Measurements from ENCODE around the gene BMP10.

The BMP10 gene

DNA sequence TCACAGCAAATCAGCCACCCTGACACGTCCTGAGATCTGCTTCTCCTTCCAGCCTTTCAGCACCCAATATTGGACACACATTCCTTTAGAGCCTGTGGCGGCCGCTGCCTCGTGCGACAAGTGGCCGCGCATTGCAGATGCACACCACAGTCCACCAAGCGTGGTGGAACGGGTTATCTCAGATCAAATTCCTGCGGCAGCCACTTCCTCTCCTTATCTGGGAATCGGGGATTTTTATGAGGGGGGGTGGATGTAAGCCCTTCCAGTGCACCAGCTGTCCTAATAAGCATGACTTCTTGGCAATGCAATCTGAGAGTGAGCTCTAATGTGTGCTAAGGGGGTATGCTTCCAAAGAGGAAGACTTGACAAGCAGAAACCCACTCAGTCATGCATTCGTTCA, 18.3 kb upstream of the BMP10 start:
- no peak for DNase-seq

DNA sequence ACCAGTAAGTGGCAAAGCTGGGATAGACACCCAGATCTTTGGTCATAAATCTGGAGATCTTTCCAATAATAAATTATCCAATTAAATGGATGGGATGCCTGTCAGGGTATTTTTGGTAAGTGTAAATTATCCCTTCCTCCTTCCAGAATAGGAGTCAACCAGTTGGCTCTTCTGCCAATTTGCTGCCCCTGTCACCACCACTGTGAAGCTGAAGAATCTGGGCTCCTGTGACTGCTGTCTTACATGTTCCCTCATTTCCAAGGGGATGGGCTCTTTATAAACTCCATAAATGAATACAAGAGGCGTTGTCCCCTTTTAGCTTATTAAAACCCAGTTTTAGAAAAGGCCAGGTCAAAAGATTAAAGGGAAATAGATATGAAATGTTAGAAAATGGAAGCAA, 17.8 kb upstream of the BMP10 start:
- DNase-seq, result no peak

DNA sequence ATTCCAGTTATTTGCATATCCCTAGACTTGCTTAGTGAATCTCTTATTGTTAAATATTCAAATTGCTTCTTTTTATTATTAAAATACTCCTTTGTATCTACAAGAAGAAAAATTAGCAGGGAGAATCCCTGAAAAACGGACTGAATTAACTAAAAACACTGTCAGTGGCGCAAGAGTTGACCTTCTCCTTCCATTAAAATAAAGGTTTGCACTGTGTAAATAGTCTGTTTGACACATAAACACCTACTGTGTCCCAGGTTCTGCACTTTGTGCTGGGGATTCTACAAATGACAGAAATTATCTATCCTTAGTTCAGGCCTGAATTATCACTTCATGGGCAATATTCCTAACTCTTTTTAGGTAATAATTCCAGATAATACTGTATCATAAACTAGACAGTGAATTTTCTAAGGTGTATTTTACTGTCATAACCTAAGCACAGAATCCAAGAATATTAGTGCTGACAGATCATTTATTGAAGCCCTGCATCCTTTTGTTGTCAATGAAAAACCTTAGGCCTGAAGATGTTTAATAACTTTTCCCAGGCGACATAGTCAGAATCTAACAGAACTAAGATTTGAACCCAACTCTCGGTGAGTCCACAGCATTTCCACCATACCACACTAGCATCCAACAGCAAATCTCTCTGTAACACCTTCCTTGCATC, 17.0 kb upstream of the BMP10 start:
- DNase-seq, result no peak

DNA sequence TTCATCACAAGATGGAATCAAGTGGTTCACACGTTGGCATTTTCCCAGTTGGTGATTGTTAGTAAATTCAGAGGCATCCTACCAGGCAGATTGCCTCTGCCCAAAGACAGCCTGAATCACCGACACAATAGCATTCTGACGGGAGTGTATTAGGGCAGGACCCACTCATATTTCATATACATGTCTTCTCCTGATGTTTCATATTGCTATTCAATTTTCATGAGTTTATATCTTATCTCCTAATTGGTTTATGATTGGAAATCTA, 14.5 kb upstream of the BMP10 start:
- no peak for DNase-seq

DNA sequence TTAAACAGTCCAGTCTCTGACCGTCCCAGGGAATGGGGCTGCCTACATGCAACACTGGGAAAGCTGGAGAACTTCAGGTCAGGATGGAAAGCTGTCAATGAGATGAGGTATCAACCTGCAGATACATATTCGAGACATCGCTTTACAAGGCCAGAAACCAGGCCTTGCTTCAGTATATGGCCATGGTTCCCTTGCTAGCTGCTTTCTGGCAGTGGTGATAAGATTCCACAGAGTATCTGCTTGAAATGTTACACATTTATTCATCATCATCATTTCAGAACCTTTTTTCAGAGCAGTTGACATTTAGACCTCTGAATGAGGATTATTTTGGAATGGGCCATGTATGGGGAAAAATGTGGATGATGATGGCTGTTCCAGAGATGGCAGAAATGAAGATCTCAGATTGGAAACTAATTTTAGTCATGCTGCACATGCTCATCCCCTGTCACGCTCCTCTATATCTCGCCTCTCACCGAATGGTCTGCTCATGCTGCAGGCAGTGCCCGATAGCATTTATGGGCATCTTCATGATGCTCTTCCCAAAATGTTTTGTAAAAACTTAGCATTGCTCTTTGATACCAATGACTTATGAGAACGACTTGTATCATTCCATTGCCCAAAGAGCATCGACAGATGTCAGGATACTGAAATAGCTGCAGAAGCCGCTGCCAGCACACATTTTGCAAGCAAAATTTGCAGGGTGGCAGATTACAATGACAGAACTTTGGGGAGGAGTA, 14.0 kb upstream of the BMP10 start:
- no peak for DNase-seq

DNA sequence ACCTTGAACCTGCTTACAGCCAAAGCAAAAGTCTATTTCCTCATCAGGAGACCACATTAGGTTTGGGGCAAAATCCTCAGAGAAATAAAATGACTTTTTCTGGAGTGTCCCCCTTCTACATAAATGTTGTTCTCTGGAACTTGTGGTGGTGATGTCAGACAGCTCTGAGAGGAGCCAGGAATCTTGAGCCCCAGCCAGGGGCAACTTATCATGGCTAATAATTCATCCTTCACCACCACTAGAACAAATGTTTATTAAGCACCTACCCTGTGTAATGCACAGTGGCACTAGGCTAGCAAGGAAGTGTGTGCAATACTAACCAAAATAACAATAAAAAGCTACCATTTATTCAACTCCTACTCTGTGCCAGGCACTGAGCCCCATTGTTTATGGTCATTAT, 9.0 kb upstream of the BMP10 start:
- DNase-seq, result no peak

DNA sequence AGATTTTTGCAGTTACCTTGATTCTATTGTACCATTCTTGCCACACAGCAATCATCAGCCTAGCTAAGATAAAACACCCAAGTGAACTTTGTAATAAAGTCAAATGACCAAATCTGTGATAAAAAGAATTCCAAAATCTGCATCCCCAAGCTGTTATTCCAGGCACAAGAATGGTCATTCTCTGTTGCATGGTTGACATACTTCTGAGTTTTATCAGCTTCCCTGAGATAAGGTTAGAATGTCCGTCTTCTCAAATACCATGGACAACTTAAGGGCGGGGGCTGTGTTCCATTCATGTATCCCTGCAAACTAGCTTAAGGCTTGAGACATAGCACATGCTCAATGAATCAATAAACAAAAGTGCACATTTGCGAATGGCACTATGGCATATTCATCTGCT, 8.1 kb upstream of the BMP10 start:
- no peak for DNase-seq

DNA sequence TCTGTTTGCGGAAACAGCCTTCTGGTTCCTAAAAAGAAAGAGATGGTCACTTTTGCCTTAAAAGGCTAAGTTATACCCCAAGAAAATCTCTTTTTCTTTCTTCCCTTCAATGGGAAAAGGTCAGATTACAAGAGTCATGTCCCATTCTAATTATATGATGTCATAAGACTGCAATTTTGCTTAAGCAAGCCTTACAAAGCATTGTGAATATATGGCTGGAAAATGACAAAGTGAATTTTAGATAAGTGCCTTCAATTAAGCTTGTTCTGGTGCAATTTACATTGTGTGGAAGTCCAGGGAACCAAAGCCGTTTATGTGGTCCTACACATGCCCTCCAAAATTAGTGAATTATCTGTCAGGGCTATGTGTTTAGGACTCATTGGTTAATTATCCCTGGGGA, 7.6 kb upstream of the BMP10 start:
- DNase-seq, result no peak

DNA sequence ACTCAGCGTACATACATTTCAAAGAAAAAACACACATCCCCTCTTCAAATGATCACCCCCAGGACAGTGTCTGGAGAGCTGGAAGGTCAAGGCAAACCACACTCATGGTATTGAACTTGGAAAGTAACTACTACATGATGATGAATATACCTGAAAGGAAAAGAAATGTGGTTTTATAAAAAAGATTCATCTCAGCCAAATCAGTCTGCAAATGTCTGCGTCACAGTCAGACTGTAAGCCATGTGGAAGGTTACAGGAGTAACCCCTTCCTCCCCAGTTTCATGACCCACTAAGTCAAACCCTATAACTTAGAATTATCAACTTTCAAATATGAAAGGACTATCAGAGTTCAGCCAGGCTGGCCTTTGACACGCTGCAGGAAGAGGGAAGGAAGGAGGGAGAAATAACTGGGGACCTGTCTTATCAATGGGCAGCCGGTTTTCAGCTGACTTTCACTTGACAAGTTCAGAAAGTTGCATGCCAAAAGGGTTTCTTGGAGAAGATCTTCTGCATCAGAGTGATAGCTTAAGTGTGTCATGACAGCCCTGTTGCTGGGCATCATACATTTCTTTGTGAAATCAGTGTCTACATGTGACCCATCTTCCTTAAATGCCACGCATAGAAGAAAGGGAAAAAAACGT, 7.0 kb upstream of the BMP10 start:
- DNase-seq, result no peak

DNA sequence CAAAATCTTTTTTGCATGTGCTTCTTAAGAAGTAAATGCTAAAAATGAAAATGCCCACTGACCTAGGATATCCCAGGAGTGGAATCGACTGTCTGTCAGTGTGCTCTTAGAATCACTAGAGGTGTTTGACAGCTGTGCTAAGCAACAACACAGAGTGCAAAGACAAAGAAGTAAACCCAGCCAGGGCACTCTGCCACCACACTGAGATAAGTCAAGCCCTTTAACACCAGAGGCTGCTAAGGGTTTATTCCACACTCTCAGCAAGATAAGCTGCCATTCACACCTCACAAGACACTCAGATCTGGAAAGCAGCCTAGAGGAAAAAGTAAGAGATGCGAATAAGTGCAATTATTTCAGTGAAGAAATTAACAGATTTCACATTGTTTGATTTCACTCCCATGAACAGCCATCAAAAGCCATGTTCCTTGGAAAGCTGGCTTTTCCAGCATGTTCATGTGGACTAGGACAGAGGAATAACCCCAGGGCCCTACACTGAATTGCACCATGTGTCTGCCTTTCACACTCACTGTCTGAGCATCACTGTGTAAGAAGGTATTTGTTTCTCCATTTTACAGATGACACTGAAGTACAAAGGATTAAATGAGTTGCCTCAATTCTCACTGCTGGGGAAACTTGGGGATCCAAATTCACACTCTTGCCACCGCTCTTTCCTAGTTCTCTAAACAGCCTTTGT, 6.0 kb upstream of the BMP10 start:
- no peak for DNase-seq

DNA sequence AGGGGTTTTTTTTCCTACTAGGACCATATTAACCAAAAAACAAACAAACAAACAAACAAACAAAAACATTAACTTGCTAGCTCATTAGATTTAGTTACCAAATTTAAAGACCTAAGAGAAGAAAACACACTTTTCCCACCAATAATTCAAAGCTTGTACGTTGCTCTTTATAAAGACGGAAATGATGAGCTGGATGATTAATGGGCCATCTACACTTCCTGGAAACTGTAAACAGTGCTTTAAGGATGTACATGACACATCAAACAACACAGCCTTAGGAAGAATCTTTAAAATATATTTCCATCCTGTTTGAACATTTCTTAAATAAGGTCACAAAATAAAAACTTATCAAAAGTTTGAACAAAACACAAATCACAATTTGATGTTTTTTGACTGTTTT, 982 bp downstream of the BMP10 start:
- no peak for DNase-seq

DNA sequence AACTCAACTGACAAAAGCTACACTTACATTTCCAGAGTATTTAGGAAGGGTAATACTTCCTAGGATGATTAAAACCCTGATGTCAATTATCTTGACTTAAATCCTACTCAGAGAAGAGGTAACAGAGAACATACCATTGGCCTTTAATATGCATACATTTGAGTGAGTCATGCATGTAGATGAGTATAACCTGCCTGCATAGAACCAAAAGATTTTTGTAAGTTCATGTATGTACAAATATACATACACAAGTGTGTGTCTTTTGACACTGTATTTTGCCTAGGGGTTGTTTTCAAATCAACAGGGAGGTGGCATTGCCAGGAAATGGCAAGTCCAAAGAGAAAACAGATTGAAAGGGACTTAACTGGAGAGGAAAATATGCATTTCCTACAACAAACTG, 6.1 kb downstream of the BMP10 start:
- no peak for DNase-seq

DNA sequence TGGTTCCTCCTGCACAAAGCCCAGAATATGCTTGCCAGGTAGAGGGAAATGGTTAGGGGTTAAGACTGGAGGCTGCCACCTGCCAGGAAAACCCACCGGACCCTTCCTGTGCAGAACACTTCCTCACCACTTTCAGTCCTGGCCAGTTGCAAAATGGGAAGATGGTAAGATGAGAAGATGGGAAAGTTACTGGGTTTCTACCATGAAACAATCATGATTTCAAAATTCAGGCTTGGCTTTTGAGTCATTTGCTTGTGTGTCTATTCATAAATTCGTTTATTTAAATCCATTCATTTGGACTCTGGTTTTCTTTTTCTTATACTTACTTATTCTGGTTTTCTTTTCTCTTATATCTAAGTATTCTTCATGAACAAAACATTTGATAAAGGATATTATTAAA, 7.2 kb downstream of the BMP10 start:
- DNase-seq, result no peak

DNA sequence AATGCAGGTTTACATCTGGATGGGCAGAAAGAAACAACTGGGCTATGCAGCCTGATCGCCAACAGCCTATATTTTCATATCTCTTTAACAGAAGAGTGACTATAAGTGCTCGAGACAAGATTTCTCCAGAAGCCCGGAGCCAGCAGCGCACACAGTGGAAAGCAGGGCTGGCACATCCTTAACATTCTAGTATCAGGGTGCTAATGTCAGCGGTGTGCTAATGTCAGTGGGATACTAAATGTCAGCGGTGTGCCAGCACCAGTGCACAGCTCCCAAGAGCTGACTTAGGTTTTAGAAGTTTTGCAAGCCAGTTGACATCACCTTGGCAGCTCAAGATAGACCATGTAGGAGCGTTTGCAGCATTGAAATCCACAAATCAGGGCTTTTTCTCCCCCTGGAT, 8.3 kb downstream of the BMP10 start:
- DNase-seq, result no peak

DNA sequence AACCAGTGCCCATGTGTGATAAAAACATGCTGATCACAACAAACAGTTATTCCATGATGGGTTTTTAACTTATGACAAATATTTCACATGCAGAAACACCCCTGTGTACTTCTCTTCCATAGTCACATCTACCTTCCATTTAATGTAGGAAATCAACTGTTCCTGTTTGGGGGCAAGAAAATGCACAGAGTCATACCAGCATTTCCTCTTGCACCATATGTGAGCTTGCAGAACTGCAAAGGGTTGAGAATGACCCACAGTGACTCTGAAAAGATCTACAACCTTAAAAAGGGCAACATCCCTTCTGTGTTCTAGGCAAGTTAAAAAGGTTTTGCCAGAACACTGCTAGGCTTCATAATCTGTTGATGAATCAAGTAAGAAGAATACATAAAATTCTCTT, 9.9 kb downstream of the BMP10 start:
- no peak for DNase-seq

DNA sequence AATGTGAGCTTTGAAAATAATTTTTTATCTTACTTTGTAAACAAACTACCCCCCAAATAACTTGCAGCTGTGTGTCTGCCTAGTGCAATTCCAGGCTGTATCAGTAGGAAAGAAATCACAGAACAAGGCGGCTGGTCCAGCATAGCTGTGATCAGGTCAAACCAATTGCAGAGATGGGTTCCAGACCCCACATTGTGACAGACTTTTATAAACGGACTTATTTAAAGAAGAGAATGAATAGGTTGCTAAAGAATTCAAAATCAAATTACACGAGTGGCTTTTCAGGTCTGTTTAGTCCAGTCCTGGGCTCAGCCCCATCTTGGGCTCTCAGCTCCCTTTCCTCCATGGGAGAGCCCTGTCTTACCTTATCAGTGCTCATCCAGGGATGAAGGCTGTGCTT, 11.1 kb downstream of the BMP10 start:
- no peak for DNase-seq

DNA sequence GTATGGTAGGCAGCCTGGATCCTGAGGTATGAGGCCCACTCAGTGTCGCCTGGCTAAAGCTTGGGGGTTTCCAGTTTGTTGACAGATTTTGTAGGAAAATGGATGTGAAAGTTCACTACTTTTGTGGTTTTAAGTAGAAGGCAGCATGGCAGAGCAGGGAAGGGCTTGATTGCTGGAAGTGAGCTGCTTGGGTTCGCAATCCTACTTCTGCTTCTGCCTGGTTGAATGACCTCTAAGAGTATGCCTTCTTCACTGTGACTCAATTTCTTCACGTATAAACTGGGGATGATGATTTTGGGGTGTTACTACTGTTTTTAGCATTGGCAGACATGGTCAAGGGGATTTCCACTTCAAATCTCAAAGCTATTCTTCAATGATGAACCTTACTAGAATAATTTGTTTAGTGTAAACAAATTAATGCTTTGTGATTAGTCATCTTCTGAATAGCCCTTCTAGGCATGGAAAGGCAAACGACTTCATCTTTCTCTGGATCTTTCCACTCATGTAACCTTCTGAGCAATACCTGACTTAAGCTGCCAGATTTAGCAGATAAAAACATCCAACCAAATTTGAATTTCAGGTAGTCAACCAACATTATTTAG, 13.2 kb downstream of the BMP10 start:
- no peak for DNase-seq

DNA sequence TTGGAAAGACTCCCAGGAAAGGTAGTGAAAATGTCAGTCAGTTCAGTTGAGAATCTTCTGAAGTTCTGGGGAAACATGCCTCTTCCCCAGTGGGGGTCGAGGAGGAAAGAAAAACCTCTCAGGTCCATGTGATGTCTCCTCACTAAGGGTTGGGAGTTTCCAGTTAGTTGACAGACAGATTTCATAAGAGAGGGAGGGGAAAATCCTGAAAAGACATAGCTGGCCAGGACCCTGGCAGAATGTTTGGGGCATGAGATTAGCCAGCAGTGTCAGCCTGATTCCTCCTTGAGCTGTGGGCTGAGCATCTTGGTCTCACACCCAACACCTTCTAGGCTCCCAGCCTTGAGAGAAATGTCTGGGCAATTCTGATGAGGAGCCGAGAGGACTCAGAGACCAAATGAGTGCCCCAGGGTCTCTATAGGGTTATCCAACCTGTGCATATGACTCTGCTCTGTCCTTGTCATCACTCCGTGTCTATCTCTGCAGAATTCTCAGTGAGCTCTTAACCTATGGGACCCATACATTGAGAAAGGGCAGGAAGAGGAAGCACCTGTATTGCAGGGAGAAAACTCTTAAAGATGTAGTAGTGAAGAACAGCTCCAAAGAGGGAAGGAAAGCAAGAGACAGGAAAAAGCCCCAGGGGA, 13.9 kb downstream of the BMP10 start:
- no peak for DNase-seq

DNA sequence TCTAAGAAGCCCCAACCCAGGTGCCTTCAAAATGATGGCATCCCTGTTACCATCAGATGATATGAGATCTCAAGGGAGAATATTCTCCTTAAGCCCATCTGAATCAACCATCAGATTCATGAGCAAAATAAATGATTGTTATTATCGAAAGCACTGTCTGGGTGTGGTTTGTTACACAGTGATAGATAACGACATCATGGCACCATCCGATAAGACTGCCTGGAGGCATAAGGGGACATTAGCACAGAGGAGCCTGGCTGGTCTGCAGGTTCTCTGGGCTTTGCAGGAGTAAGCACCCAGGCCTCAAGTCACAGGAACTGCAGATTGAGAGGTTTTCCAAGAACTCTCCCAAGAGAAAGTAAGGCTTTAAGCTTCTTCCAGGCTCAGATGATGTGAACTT, 15.6 kb downstream of the BMP10 start:
- DNase-seq, result no peak

DNA sequence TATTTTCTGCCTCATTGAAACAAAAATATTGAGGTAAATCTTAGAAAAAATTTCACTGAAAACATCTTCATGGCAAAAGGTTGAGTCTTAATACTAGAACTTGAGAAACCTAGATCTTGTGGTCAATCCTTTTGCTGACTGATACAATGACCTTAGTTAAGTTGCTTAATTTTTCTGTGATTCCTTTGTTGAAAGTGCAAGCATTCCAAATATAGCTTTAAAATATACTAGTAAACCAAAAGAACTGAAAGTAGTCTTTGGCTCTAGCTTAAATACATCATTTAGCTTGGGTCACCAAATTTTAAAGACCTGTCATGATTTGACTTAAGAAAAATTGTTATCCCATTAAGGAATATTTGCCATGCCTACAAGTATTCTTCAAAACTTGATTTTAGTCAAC, 16.7 kb downstream of the BMP10 start:
- DNase-seq, result no peak

DNA sequence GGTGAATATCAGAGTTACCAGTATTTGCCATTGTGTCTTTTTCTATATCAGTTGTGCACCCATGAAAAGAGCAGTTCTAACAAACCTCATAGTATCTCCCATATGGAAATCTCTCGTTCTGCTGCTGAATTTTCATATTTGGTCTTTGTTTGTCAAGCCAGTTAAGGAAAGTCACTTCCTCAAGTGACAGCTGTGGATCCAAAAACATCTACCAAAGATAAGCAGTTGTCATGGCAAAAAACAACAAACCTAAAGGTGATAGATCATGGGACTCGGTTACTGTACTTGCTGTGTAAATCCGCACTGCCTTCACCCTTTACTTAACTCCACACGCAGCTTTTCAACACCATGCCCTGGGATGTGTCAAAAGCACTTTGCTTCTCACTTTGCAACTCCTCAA, 17.3 kb downstream of the BMP10 start:
- DNase-seq, result no peak

DNA sequence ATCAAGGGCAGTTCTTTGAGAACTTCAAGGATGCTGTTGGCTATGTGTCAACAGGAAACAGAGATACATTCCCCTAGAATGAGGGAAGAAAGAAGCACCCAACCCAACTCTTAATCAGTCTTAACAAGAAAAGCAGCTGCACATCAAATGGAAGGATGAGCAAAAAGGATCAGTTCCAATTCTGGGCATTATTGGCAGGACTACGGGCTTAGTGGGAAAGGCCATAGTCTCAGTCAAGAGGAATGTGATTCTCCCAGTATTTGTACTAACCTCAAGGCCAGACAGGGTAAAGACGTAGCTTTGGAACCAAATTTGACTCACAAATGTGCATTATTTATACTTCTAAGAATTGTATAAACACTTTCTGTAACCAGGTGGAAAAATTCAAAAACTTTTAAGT, 18.2 kb downstream of the BMP10 start:
- no peak for DNase-seq

DNA sequence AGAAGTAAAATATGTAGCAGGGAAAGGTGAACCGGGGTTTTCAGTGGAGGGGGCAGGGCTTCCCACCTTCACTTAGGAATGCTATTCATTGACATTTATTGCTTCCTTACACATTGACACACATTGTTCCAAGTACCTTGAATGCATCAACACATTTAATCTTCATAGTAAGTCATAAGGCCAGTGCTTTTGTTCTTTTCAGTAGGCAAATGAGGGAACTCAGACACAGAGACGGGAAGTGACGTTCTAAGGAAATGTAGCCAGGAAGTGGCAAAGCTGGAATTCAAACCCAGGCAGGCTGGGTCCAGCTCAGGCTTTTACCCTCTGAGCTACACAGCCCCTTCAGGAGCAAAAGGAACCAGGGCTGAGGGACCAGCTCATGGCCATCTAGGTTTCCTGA, 20.7 kb downstream of the BMP10 start:
- DNase-seq, result no peak

All from NCI-H2029 treated with DMSO at 0.1 percent for 48 hours (cell line).